ENCODE measurements around the gene ZFR.
"Not testable (repeated sequence)": the region's sequence is repeated elsewhere in the genome, so short reads cannot be mapped to it uniquely, and the experiment has no call there.

The ZFR gene

GRCh38 chr5:32462618-32463017 lies 18.1 kb upstream of the ZFR start:
- DNase-seq (ENCODE audit: extremely low read depth, low read depth), result no peak
- no peak for TF ChIP-seq CTCF (IDR thresholded peaks at IDR 0.05; ENCODE audit: low read depth, low read length)

GRCh38 chr5:32461441-32462120 lies 17.0 kb upstream of the ZFR start:
- no peak for DNase-seq (ENCODE audit: extremely low read depth, low read depth)
- TF ChIP-seq CTCF (IDR thresholded peaks at IDR 0.05; ENCODE audit: low read depth, low read length), result no peak

GRCh38 chr5:32460702-32461101 lies 16.2 kb upstream of the ZFR start:
- TF ChIP-seq CTCF (IDR thresholded peaks at IDR 0.05; ENCODE audit: low read depth, low read length), result no peak
- no peak for DNase-seq (ENCODE audit: extremely low read depth, low read depth)

GRCh38 chr5:32458880-32459495 lies 14.4 kb upstream of the ZFR start:
- no peak for DNase-seq (ENCODE audit: extremely low read depth, low read depth)

GRCh38 chr5:32455311-32455710 lies 10.8 kb upstream of the ZFR start:
- DNase-seq (ENCODE audit: extremely low read depth, low read depth), result no peak
- TF ChIP-seq CTCF (IDR thresholded peaks at IDR 0.05; ENCODE audit: low read depth, low read length), result no peak

More at GRCh38 chr5:32458880-32459495, 14.4 kb upstream of the ZFR start:
- TF ChIP-seq CTCF (IDR thresholded peaks at IDR 0.05; ENCODE audit: low read depth, low read length), result no peak

GRCh38 chr5:32454821-32455220 lies 10.3 kb upstream of the ZFR start:
- no peak for DNase-seq (ENCODE audit: extremely low read depth, low read depth)
- no peak for TF ChIP-seq CTCF (IDR thresholded peaks at IDR 0.05; ENCODE audit: low read depth, low read length)

GRCh38 chr5:32453916-32454315 lies 9.4 kb upstream of the ZFR start:
- no peak for TF ChIP-seq CTCF (IDR thresholded peaks at IDR 0.05; ENCODE audit: low read depth, low read length)

GRCh38 chr5:32452316-32452715 lies 7.8 kb upstream of the ZFR start:
- not testable (repeated sequence) for DNase-seq (ENCODE audit: extremely low read depth, low read depth)

More at GRCh38 chr5:32453916-32454315, 9.4 kb upstream of the ZFR start:
- DNase-seq (ENCODE audit: extremely low read depth, low read depth), result no peak

All from AG09319 (cell line).